HL-60 (cell line): ENCODE data around the gene CNTNAP3.
"Not testable (repeated sequence)": the region's sequence is repeated elsewhere in the genome, so short reads cannot be mapped to it uniquely, and the experiment has no call there.

Experiments
- CTCF ChIP-seq: IDR thresholded peaks from one replicate; pipeline ENCODE4 v1.5.1; 2011; ENCODE audit warnings: low read length, control low read depth, inconsistent platforms; ENCODE audit not compliant: insufficient read depth
- GABPA ChIP-seq: IDR thresholded peaks from 2 replicates; pipeline ENCODE4 v1.6.1; 2012; ENCODE audit warnings: low read depth
- POLR2AphosphoS5 ChIP-seq: IDR thresholded peaks from 2 replicates; pipeline ENCODE4 v1.6.1; 2012; ENCODE audit warnings: low read depth
- REST ChIP-seq: IDR thresholded peaks from 2 replicates; pipeline ENCODE4 v1.6.1; 2012; ENCODE audit warnings: low read depth; ENCODE audit not compliant: insufficient replicate concordance
- SPI1 ChIP-seq: IDR thresholded peaks from 2 replicates; pipeline ENCODE4 v1.6.1; 2012; ENCODE audit warnings: low read depth, mild to moderate bottlenecking, borderline replicate concordance

DNA sequence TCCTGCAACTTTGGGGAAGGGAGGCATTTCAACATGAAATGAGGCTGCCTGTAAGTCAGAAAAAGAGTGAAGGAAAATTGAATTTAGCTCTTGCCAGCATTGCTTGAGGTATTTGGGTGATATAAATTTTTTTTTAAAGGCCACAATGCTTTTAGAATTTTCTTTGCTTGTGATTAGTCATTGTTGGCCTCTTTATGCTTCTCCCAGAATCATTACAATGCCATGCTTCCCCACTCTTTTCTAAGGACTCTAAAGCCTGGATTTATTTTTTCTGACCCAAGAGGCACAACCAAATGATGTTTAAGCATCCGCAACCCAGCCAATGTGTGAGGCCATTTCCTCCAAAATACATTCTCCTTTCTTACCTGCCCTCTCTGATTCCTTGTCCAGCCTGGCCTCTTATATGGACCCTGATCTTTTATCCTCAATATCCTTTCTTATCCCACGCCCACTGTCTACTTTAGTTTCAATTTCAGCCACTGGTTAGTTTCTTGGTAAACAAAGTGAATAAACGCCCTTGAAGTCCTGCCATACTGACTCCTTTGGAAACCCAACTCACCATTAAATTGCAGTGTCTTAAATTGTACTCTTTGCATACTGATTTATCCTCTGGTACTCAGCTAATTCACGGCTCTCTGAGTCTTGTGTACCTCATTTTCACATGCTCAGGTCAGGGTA, 261.9 kb downstream of the CNTNAP3 start:
- not testable (repeated sequence) for TF ChIP-seq CTCF, GABPA, POLR2AphosphoS5, REST, SPI1
